H1 (cell line): ENCODE data around the gene ELOVL5.

Experiments used
- ATF2 ChIP-seq: IDR thresholded peaks from 2 replicates; pipeline ENCODE4 v1.6.1; 2012; ENCODE audit warnings: low read length, inconsistent platforms
- CTCF ChIP-seq, 3 experiments: IDR thresholded peaks; 1 replicate in 2 of 3; 2 replicates in 1 of 3; pipeline versions ENCODE4 v1.5.1 to v1.6.1; 2011; ENCODE audit warnings: low read length in 3 of 3, mild to moderate bottlenecking in 3 of 3, inconsistent platforms in 2 of 3, low read depth in 1 of 3, moderate library complexity in 1 of 3; ENCODE audit not compliant: insufficient read depth in 1 of 3; ENCODE audit errors: control extremely low read depth in 1 of 3
- POLR2A ChIP-seq, 2 experiments: IDR thresholded peaks; 1 replicate in 1 of 2; 2 replicates in 1 of 2; pipeline ENCODE4 v1.6.1; 2011; ENCODE audit warnings: low read depth in 2 of 2, low read length in 2 of 2, mild to moderate bottlenecking in 2 of 2; ENCODE audit errors: control extremely low read depth in 1 of 2
- POLR2AphosphoS5 ChIP-seq: IDR thresholded peaks from 2 replicates; pipeline ENCODE4 v1.6.1; 2011; ENCODE audit warnings: low read depth, low read length
- RAD21 ChIP-seq, 2 experiments: IDR thresholded peaks in 1 of 2; conservative IDR thresholded peaks in 1 of 2; 2 replicates each; pipeline ENCODE4 v1.6.1; 2011; ENCODE audit warnings: low read depth in 2 of 2, low read length in 2 of 2, improper control_type of control experiment in 1 of 2, inconsistent platforms in 1 of 2, mild to moderate bottlenecking in 1 of 2, moderate library complexity in 1 of 2
- RBBP5 ChIP-seq: IDR thresholded peaks from 2 replicates; pipeline ENCODE4 v1.7.1; 2012; ENCODE audit warnings: low read depth, mild to moderate bottlenecking, inconsistent platforms, low read length, moderate library complexity, borderline replicate concordance
- RFX5 ChIP-seq: IDR thresholded peaks from 2 replicates; pipeline ENCODE4 v1.6.1; 2011; ENCODE audit warnings: low read depth, low read length, improper control_type of control experiment, borderline replicate concordance
- SP1 ChIP-seq: IDR thresholded peaks from 2 replicates; pipeline ENCODE4 v1.6.1; 2011; ENCODE audit warnings: low read depth, low read length

GRCh38 chr6:53339424-53339823 is 9.3 kb downstream of the ELOVL5 start:
- TF ChIP-seq CTCF (IDR thresholded peaks at IDR 0.05; ENCODE audit: control extremely low read depth in 1 of 3, insufficient read depth in 1 of 3, low read depth in 1 of 3, low read length in 3 of 3) = no peak
- TF ChIP-seq RBBP5 = no peak
- TF ChIP-seq POLR2A (IDR thresholded peaks at IDR 0.05; ENCODE audit: control extremely low read depth in 1 of 2, low read depth in 2 of 2, low read length in 2 of 2) = no peak
- TF ChIP-seq POLR2AphosphoS5 = no peak
- no peak for TF ChIP-seq SP1
- no peak for TF ChIP-seq RFX5
- no peak for TF ChIP-seq ATF2
- TF ChIP-seq RAD21 (IDR thresholded peaks at IDR 0.05 in 1 of 2, conservative IDR thresholded peaks at IDR 0.05 in 1 of 2; ENCODE audit: low read depth in 2 of 2, low read length in 2 of 2) = no peak
